ENCODE measurements around the gene IGF2BP1.
"Not testable (repeated sequence)": the region's sequence is repeated elsewhere in the genome, so short reads cannot be mapped to it uniquely, and the experiment has no call there.

Gene IGF2BP1

GRCh38 chr17:49100601-49101000, 103.4 kb downstream of the IGF2BP1 start:
- DNase-seq (ENCODE audit: low read depth) = no peak

DNA sequence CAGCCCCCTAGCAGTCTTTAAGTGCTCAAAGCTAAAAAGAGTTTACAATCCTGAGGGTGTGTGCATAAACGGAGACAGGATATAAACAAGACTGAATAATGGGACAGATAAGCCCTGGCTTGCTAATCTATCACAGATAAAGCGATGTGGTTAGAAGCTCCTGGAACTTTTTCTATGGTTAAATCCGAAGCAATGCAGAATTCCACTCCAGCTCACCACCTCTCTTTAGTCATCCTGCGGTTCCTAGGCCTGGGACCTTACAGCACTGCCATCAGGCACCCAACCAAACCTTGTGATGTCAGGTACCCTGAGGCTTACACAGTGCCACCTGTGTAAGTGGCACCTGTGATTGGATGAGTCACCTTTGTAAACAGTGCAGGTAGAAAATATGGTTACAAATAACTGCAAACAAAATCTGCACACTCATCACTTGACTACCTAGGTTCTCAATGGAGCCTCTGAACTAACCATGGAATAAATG, 103.9 kb downstream of the IGF2BP1 start:
- no peak for DNase-seq (ENCODE audit: low read depth)

GRCh38 chr17:49103360-49103759, 106.2 kb downstream of the IGF2BP1 start:
- not testable (repeated sequence) for DNase-seq (ENCODE audit: low read depth)

GRCh38 chr17:49104511-49105074, 107.4 kb downstream of the IGF2BP1 start:
- no peak for DNase-seq (ENCODE audit: low read depth)
